Activated naive CD4-positive, alpha-beta T cell treated with anti-CD3 and anti-CD28 coated beads, Interleukin-2, amount 50 U/mL, for 24 hours (primary cell): ENCODE data around the gene PPP2R3B.
A peak's percentile ranks its signal among the peaks of the same experiment; 100 is the strongest.
"Not testable (repeated sequence)": the region's sequence is repeated elsewhere in the genome, so short reads cannot be mapped to it uniquely, and the experiment has no call there.

ENCODE experiments used
- H3K27ac Mint-ChIP-seq: one replicate; pipeline ENCODE4 v1.8.0; 2021; ENCODE audit warnings: mild to moderate bottlenecking, mixed read lengths
- H3K27me3 Mint-ChIP-seq: one replicate; pipeline ENCODE4 v1.8.0; 2021; ENCODE audit warnings: mixed read lengths
- H3K36me3 Mint-ChIP-seq: one replicate; pipeline ENCODE4 v1.8.0; 2021; ENCODE audit warnings: mixed read lengths
- H3K4me1 Mint-ChIP-seq: one replicate; pipeline ENCODE4 v1.8.0; 2021; ENCODE audit warnings: mixed read lengths
- H3K4me3 Mint-ChIP-seq: one replicate; pipeline ENCODE4 v1.8.0; 2021; ENCODE audit warnings: mild to moderate bottlenecking, mixed read lengths
- H3K9me3 Mint-ChIP-seq: one replicate; pipeline ENCODE4 v1.8.0; 2021; ENCODE audit warnings: mixed read lengths

PPP2R3B gene

DNA sequence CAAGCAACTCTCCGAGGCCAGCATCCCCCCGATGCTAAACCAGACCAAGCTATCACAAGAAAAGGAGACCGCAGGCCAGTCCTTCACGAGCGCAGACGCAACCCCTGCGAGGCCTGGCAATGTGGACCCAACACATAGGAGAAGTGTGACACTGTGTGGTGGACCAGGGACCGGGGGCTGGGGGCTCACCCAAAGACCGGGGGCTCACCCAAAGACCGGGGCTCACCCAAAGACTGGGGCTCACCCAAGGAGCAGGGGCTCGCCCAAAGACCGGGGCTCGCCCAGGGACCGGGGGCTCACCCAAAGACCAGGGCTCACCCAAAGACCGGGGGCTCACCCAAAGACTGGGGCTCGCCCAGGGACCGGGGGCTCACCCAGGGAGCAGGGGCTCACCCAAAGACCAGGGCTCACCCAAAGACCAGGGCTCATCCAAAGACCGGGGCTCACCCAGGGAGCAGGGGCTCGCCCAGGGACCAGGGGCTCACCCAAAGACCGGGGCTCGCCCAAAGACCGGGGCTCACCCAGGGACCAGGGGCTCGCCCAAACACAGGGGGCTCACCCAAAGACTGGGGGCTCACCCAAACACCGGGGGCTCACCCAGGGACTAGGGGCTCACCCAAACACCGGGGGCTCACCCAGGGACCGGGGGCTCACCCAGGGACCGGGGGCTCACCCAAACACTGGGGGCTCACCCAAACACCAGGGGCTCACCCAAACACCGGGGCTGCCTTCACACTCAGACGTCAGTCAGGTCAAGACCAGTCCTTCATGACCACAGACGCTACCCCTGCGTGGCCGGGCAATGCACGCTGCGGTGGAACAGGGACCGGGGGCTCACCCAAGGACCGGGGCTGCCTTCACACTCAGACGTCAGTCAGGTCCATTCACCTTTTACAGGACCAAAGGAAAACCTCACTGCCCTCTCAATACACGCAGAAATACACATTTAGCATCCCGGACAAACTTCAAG lies 32.9 kb downstream of the PPP2R3B start:
- no peak overlapping the region for H3K4me3 Mint-ChIP-seq
- H3K36me3 Mint-ChIP-seq: peaks cover 17% of the 10 kb centered on the region
- no peaks in the 10 kb centered on the region for H3K27me3 Mint-ChIP-seq
- peak overlapping the region; percentile 68 for H3K27ac Mint-ChIP-seq
- H3K9me3 Mint-ChIP-seq: peaks cover 4% of the 10 kb centered on the region
- peaks cover 23% of the 10 kb centered on the region for H3K4me1 Mint-ChIP-seq

DNA sequence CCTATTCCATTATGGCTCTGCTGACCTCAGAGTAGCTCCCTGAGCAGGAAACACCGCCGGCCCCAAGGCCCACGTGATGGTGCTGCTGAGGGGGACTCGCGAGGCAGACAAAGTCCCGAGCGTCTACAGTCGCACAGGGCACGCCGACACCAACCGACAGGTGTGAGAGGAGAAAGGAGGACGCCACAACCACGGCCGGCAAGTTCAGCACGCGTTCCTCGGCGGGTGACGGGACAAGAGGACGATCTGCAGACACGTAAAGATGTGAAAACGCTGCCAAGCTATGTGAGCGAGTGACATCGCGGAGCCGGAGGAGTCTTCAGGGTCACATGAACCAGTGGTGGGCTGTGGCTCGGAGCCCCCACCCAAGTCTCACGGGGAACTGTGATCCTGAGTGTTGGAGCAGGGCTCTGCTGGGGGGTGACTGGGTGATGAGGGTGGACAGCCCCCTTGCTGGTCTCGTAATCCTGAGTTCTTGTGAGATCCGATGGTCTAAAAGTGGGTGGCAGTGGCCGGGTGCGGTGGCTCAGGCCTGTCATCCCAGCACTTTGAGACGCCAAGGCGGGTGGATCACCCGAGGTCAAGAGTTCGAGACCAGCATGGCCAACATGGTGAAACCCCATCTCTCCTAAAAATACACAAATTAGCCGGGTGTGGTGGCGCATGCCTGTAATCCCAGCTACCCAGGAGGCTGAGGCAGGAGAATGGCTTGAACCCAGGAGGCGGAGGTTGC lies 34.0 kb downstream of the PPP2R3B start:
- H3K36me3 Mint-ChIP-seq: peaks cover 14% of the 10 kb centered on the region
- peaks cover 21% of the 10 kb centered on the region for H3K4me1 Mint-ChIP-seq
- no peaks in the 10 kb centered on the region for H3K27me3 Mint-ChIP-seq
- no peak overlapping the region for H3K4me3 Mint-ChIP-seq
- H3K27ac Mint-ChIP-seq: no peak overlapping the region
- H3K9me3 Mint-ChIP-seq: peaks cover 4% of the 10 kb centered on the region

DNA sequence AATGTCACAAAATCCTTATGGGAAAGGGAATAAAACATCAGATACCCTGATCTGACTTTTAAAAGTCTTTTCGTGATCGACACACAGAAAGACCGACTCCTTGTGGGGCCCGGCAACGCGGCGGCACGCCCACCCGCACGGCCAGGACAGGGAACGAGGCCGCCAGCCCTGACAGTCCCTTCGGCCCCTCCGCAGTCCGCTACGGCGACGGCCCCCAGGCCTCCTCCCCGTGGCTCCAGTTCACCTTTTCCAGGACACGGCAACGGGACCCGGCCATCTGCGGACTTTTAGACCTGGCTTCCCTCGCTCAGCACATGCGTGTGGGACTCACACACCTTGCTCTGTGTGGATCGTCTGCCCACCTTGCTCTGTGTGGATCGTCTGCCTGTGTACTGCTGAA lies 34.5 kb downstream of the PPP2R3B start:
- no peaks in the 10 kb centered on the region for H3K9me3 Mint-ChIP-seq
- H3K36me3 Mint-ChIP-seq: peaks cover 8% of the 10 kb centered on the region
- H3K4me1 Mint-ChIP-seq: peaks cover 15% of the 10 kb centered on the region
- no peak overlapping the region for H3K4me3 Mint-ChIP-seq
- H3K27me3 Mint-ChIP-seq: no peaks in the 10 kb centered on the region
- H3K27ac Mint-ChIP-seq: no peak overlapping the region

DNA sequence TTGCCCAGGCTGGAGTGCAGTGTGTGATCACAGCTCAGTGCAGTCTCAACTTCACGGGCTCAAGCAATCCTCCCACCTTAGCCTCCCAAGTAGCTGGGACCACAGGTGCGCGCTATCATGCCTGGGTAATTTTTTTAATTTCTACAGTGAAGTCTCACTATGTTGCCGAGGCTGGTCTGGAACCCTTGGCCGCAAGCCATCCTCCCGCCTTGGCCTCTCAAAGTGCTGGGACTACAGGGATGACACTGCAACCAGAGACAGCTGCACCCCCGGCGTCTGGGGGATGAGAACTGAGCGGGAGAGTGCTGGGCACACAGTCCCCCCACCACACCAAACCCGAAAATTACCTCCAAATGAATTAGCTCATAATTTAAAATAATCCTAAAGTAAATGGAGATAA lies 35.0 kb downstream of the PPP2R3B start:
- no peaks in the 10 kb centered on the region for H3K27me3 Mint-ChIP-seq
- peaks cover 5% of the 10 kb centered on the region for H3K36me3 Mint-ChIP-seq
- no peak overlapping the region for H3K27ac Mint-ChIP-seq
- no peaks in the 10 kb centered on the region for H3K9me3 Mint-ChIP-seq
- no peak overlapping the region for H3K4me3 Mint-ChIP-seq
- H3K4me1 Mint-ChIP-seq: peaks cover 11% of the 10 kb centered on the region

DNA sequence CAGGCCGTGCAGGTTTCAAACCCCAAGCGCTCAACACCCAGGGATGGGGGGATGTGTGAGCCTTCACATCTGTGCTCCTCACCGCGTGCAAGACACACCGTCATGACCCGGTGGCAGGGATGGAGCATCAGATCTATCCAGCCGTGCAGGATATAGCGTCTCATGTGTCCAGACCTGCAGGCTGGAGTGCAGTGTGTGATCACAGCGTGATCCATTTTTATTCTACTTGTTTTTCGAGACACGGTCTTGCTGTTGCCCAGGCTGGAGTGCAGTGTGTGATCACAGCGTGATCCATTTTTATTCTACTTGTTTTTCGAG lies 35.4 kb downstream of the PPP2R3B start:
- not testable (repeated sequence) for H3K4me3 Mint-ChIP-seq

DNA sequence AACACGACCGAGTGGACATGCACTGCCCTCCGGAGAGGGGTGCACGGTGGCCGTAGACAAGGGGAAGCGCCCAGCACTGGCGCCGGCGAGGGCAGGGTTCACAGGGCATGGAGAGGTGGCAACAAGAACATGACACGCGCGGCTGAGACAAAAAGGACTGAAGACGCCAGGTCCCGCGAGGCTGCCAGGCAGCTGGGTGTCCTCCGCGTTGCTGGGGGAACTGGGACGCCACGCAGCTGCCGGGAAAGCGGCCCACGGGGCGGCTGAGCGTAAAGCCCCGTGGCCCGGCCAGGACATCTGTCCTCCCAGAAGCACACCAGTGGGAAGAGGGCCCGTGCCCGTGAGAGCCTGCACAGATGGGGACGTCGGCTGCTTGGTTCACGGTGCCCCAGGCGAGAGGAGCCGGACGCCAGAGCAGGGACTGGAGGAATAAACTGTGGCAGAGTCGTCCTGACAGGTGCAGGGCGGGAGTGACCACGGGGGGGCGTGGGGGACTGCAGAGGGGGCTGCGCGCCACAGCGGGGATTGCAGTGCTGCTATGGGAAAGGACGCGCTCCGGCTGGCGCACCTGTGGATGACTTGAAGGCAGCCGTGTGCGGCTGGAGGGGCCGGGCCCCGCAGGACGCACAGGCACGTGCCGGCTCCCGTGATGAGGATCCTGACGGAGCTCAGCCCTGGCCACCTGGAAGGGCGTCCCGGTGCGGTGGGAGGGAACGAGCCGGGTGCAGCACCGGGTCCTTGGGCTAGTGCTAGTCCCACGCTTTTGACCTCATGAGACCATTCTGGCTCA lies 36.0 kb downstream of the PPP2R3B start:
- Mint-ChIP-seq H3K9me3 (no peaks in the 10 kb centered on the region), H3K27ac (no peak overlapping the region), H3K36me3 (peaks cover 4% of the 10 kb centered on the region), H3K27me3 (no peaks in the 10 kb centered on the region), H3K4me3 (no peak overlapping the region), H3K4me1 (peaks cover 3% of the 10 kb centered on the region)

More for the DNA sequence above, 35.4 kb downstream of the PPP2R3B start:
- H3K27ac Mint-ChIP-seq, H3K27me3 Mint-ChIP-seq, H3K4me1 Mint-ChIP-seq, H3K36me3 Mint-ChIP-seq, H3K9me3 Mint-ChIP-seq: not testable (repeated sequence)

DNA sequence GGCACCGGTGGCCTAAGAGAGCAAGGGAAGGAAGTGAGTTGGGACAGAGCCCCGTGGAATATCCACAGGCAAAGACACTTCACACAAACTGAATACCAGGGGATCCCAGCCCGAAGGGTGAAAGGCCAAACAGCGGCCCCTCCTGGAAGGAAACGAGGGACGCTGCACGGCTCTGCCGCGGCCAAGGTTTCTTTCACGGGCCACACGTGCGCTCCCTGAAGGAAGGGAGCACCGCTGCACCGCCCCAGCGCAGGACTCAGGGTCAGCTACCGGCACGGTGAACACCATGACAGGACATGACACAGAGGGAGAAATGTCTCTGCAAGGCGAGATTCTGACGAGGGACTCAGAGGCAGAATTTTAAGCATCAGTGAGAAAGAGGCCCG lies 36.6 kb downstream of the PPP2R3B start:
- Mint-ChIP-seq H3K4me1 (no peaks in the 10 kb centered on the region), H3K9me3 (no peaks in the 10 kb centered on the region), H3K27ac (no peak overlapping the region), H3K4me3 (no peak overlapping the region), H3K36me3 (peaks cover 2% of the 10 kb centered on the region), H3K27me3 (no peaks in the 10 kb centered on the region)

DNA sequence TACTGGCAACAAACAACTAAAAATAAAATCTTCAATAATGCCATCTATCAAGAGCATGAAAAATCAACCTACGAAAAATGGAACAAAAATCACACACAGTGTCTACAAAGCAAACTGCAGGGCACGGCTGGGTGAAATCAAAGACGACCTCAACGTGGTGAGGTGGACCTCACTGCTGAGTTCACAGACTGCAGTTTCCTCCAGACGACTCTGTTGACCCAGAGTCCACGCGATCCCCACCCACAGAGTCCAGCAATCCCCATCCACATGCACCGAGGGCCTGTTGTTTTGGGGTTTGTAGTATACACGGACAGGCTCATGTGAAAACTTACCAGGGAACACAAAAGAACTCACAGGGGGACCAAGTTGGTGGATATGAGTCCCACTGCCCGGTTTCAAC lies 37.0 kb downstream of the PPP2R3B start:
- no peak overlapping the region for H3K27ac Mint-ChIP-seq
- H3K4me3 Mint-ChIP-seq: no peak overlapping the region
- H3K27me3 Mint-ChIP-seq: no peaks in the 10 kb centered on the region
- H3K4me1 Mint-ChIP-seq: no peaks in the 10 kb centered on the region
- no peaks in the 10 kb centered on the region for H3K9me3 Mint-ChIP-seq
- H3K36me3 Mint-ChIP-seq: peaks cover 1% of the 10 kb centered on the region

DNA sequence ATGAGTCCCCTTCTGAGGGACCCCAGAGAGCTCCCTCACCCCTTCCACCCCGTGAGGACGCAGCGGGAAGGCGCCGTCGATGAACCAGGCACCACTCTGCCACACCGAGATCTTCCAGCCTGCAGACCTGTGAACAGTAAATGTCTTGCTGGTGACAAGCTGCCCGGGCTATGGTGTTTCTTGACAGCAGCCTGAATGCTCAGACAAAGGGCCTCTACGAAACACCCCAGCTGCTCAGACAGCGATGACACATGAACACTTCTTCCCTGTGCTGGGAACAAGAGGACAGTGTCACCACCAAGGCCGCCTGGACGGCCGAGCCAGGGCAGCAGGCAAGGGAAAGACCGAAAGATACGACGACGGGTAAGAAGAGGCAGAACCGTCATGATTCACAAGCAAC lies 37.5 kb downstream of the PPP2R3B start:
- no peaks in the 10 kb centered on the region for H3K9me3 Mint-ChIP-seq

DNA sequence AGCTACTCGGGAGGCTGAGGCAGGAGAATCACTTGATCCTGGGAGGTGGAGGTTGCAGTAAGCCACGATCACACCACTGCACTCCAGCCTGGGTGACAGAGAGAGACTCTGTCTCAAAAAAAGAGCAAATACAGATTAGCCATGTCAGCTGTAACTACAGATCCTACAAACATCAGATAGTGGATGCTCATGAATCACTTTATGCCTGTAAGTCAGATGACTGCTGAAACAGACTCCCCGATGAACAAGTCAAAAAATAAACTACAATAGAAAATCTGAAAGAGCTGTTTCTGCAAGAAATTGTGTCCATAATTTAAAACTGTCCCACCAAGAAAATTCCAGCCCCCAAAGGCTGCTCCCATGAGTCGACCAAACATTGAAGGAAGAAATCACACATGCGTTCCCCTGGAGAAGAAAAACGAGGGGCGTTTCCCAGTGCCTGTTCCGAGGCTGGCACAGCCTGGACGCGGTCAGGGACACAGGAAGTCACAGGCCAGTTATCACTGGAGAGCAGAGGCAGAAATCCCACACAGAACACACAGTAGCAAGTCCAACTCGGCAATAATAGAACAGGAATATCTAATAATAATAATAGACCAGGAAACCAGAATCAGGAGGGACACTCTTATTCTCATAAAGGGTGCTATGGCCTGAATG lies 38.1 kb downstream of the PPP2R3B start:
- Mint-ChIP-seq H3K9me3 (no peaks in the 10 kb centered on the region), H3K27ac (no peak overlapping the region), H3K4me3 (no peak overlapping the region), H3K36me3 (peaks cover 1% of the 10 kb centered on the region), H3K4me1 (no peaks in the 10 kb centered on the region), H3K27me3 (no peaks in the 10 kb centered on the region)

More for the DNA sequence above, 37.5 kb downstream of the PPP2R3B start:
- H3K27ac Mint-ChIP-seq: no peak overlapping the region
- H3K36me3 Mint-ChIP-seq: peaks cover 1% of the 10 kb centered on the region
- H3K27me3 Mint-ChIP-seq: no peaks in the 10 kb centered on the region
- no peak overlapping the region for H3K4me3 Mint-ChIP-seq
- no peaks in the 10 kb centered on the region for H3K4me1 Mint-ChIP-seq

DNA sequence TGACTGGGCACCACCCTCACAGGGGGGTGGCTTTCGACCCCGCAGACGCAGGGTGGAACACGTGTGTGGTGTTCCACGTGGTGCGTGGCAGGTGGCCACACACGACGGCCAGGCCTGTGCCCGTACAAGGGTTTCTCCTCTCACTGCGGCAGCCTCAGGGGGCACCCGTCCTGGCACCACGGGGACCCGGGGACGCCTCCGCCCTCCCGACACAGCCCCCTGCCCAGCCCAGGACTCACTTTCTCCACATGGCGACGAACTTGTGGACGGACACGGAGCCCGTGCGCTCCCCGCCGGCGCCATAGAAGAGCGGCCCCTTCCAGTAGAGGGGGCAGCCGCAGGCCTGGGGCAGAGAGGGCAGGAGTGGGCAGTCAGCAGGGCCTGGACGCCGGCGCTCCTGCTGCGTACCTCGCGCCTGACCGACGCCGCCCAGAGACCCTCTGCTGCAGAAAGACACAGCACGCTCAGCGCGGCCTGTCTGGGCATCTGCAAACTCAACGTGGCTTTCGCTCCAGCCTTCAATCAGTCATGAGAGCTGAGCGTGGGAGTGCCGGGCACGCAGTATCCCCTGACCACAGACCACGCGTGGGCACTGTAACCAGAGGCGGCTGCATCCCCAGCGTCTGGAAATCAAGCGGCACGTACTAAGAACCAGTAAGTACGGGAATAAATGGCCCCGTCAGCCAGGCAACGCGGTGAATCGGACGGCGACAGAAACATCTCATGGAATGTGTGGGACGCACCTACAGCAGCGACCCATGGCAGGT lies 39.2 kb downstream of the PPP2R3B start:
- H3K36me3 Mint-ChIP-seq: peaks cover 1% of the 10 kb centered on the region
- no peak overlapping the region for H3K27ac Mint-ChIP-seq
- H3K4me1 Mint-ChIP-seq: no peaks in the 10 kb centered on the region
- no peaks in the 10 kb centered on the region for H3K27me3 Mint-ChIP-seq
- H3K9me3 Mint-ChIP-seq: no peaks in the 10 kb centered on the region
- H3K4me3 Mint-ChIP-seq: no peak overlapping the region

DNA sequence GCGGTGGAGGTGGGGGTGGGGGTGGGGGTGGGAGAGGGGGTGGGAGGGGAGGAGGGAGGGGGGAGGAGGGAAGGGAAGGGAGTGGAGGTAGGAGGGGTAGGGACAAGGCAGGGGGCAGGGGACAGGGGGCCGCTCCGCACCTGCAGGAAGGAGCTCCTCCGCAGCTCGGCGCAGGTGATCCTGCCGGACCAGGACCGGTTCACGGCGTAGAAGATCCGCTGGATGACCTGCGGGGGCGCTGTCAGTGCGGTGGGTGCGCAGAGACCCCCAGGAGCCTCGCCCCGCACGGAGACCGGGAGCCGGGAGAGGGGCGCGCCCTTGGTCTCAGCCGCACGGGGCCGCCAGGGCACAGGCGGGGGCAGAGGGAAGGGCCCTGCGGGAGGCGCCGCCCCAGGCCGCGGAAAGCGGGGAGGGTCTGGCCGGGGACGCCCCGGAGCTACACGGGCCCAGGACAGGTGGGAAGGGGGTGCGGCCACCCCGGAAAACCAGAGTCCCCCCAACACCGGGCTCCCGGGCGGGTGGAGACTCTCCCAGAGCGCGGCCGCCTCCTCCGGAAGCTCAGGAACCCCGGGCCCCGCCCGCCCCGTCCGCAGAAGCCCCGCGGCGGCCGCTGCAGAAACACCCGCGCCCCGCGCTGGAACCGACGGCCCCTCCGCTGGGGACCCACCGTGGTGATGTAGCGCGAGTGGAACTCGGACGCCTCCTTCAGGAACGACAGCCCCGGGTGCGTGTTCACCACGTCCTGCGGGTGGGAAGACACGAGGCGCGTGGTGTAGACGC lies 40.5 kb downstream of the PPP2R3B start:
- peaks cover 3% of the 10 kb centered on the region for H3K36me3 Mint-ChIP-seq
- H3K27ac Mint-ChIP-seq: no peak overlapping the region
- no peaks in the 10 kb centered on the region for H3K27me3 Mint-ChIP-seq
- H3K4me3 Mint-ChIP-seq: no peak overlapping the region
- H3K4me1 Mint-ChIP-seq: no peaks in the 10 kb centered on the region
- no peaks in the 10 kb centered on the region for H3K9me3 Mint-ChIP-seq

DNA sequence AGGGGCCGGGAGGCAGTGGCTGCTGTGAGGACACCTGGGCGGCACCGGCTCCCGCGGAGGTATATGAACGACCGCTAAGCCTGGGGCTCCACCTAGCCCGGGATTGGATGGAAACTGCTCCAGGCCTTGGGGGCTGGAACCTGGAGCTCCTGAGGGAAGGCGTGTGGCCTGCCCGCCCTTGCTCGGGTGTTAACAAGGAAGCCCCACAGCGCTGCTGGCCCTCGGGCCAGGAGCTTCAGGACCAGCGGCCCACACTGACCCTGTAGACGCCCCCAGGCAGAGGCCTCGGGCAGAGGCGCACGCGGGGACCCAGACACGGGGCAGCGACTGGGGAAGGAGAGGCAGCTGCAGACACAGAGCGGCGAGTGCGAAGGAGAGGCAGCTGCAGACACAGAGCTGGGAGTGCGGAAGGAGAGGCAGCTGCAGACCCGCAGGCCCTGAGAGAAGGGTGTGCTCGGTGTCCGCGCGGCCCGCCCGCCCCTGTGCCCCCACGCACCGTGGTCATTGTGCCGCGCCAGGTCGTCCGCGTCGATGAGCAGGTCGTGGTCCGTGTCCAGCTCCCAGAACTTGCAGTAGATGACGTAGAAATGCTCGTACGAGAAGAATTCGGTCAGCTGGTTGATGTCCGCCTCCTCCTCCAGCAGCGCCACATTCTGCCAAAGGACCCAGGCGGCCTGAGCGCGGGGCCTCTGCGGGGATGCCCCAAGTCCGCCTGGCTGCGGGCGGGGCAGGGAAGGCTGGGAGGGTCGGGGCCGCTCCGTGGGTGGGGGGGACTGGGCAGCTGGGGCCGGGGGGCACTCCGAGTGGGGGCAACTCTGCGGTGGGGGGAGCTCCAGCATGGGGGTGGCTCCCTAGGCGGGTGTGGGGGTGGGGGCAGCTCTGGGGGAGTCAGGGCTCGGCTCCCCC lies 41.4 kb downstream of the PPP2R3B start:
- no peak overlapping the region for H3K27ac Mint-ChIP-seq
- peaks cover 3% of the 10 kb centered on the region for H3K36me3 Mint-ChIP-seq
- no peaks in the 10 kb centered on the region for H3K4me1 Mint-ChIP-seq

More for the DNA sequence above, 41.4 kb downstream of the PPP2R3B start:
- no peaks in the 10 kb centered on the region for H3K9me3 Mint-ChIP-seq
- no peak overlapping the region for H3K4me3 Mint-ChIP-seq
- H3K27me3 Mint-ChIP-seq: no peaks in the 10 kb centered on the region
